Gastroesophageal sphincter (tissue), 3 donors: ENCODE data around the gene HDHD5.

Experiments
- CTCF ChIP-seq, 4 experiments: fragments of 200-600 bp in 2 of 4; fragments of 450-650 bp in 2 of 4; sonication (generic) in 1 of 4; IDR thresholded peaks; one replicate each; pipeline ENCODE4 v1.5.1; 2017 to 2019; ENCODE audit warnings: antibody characterized with exemption in 4 of 4, mild to moderate bottlenecking in 2 of 4, moderate library complexity in 2 of 4
- EP300 ChIP-seq: sonication (generic); formaldehyde crosslinking; IDR thresholded peaks from one replicate; pipeline ENCODE4 v1.6.1; 2017; ENCODE audit warnings: antibody characterized with exemption, mild to moderate bottlenecking
- POLR2A ChIP-seq, 2 donors: fragments of 450-650 bp; IDR thresholded peaks; one replicate each; pipeline ENCODE4 v1.6.1; 2017; ENCODE audit warnings: antibody characterized with exemption in 2 of 2, mild to moderate bottlenecking in 2 of 2, moderate library complexity in 1 of 2
- POLR2AphosphoS5 ChIP-seq: sonication (generic); formaldehyde crosslinking; IDR thresholded peaks from one replicate; pipeline ENCODE4 v1.6.1; 2017; ENCODE audit warnings: antibody characterized with exemption

GRCh38 chr22:17190702-17191101 lies 31.6 kb upstream of the HDHD5 start:
- TF ChIP-seq CTCF (IDR thresholded peaks at IDR 0.05): no peak
- TF ChIP-seq EP300: no peak
- TF ChIP-seq POLR2A (IDR thresholded peaks at IDR 0.05): no peak
- no peak for TF ChIP-seq POLR2AphosphoS5
